Lung microvascular endothelial cell (primary cell): ENCODE measurements around the gene BLMH. TPM values are rescaled to one million over a fixed set of nuclear protein-coding genes. Genes with fewer than 3 reads are reported as not detected.
"Not testable (repeated sequence)": the region's sequence is repeated elsewhere in the genome, so short reads cannot be mapped to it uniquely, and the experiment has no call there.

ENCODE experiments used
- DNase-seq, 2 donors: peaks; one replicate each; pipeline versions ENCODE4 v3.0.0 to v3.0.0-alpha.2; 2010; ENCODE audit warnings: low read depth in 2 of 2
- total RNA-seq: library from RNA; depleted of rRNA; stranded (reverse); fragments of >200 nt; gene quantifications from 2 replicates; pipeline ENCODE4 v1.2.1, GENCODE V29; 2014

BLMH gene
- total RNA-seq, 1 donor from 2014 or later: 33.1 TPM

DNA sequence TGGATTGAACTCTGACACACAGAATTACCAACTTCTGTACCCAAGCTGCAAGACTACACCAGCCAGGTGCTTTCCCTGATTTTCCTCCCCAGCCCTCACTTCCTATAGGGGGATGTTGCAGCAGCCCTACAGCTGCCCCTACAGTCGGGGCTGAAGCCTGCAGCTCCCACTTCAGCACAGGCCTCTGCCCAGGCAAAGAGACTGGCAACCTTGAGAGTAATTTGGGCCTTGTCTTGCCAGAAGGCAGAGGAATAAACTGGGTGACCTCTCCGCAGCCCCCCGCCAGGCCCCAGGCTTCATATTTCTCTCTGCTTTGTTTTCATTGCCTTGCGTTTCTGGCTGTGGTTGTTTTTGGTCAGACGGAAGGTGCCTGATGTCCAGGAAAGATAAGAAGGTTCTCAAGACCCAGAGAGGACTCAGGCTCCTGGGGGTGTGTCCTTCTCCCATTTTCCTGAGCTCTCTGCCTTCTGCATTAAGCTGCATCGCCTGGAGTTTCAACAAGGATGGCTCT is 88.2 kb downstream of the BLMH start:
- peak in 1 of 2 donors; percentile 7 for DNase-seq

DNA sequence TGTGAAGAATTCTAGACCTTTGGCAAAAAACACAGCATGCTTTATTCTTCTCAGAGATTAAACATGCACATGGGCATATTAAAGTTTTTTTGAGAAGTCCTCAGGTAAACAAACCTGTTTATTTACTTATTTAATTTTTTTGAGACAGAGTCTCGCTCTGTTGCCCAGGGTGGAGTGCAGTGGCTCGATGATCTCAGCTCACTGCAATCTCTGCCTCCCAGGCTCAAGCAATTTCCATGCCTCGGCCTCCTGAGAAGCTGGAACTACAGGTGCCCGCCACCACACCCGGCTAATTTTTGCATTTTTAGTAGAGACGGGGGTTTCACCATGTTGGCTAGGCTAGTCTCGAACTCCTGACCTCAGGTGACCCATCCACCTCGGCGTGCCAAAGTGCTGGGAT is 91.1 kb downstream of the BLMH start:
- DNase-seq: not testable (repeated sequence)

DNA sequence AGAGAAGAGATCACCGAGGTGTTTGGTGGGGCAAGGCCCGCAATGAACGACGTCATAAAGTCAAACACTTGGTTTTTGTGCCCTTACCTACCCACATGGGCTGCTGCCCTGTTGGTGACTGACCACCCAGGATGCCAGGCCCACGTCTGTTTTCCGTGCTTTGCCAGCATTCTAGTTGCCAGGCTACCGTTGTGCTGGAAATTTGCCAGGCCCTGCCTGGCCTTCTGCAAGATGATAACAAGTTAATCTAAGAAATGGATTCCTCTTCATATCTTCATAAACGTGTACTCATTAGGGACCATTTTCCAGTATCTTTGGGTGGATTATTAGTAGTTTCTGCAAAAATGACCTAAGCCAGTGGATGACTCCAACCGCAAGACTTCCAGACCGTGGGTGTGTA is 91.6 kb downstream of the BLMH start:
- DNase-seq: no peak

DNA sequence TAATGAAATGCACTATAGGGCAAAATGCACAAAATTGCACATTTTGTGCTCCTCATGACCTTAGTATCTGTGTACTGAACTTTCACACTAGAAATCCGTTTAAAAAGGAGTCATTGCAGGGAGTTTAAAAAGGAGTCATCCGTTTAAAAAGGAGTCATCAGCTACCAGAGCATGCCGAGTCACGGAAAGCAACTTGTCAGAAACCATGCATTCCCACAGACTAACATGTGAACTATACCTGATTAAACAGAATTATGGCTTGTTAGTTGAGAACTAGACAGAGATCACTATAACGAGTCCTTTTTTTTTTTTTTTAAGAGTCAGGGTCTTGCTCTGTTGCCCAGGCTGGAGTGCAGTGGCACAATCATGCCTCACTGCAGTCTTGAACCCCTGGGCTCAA is 92.1 kb downstream of the BLMH start:
- no peak for DNase-seq

Other genes with a start within 250 kb of the BLMH start
- 6.5 and 12.5 TPM in 2 replicates for gene NSRP1, start 175.1 kb downstream of the BLMH start, total RNA-seq
- gene SLC6A4, start 56.2 kb downstream of the BLMH start, total RNA-seq: 2.6 and 5.0 TPM in 2 replicates
- not detected in 2 replicates for gene TMIGD1, start 42.1 kb upstream of the BLMH start, total RNA-seq
- 151 and 164 TPM in 2 replicates for gene CPD, start 87.0 kb upstream of the BLMH start, total RNA-seq
- 16.3 and 24.4 TPM in 2 replicates for gene GOSR1, start 185.5 kb upstream of the BLMH start, total RNA-seq